ENCODE data around the gene CASKIN2. TPM values are rescaled to one million over a fixed set of nuclear protein-coding genes. Genes with fewer than 3 reads are reported as not detected.

Gene CASKIN2
- total RNA-seq, 1 experiment from 2014 or later: 19.2 TPM

- Mint-ChIP-seq H3K27me3 (ENCODE audit: insufficient read depth, unreplicated experiment) (no peaks in the 10 kb centered on the region), H3K36me3 (ENCODE audit: insufficient read depth, unreplicated experiment) (peaks cover 42% of the 10 kb centered on the region), H3K4me3 (ENCODE audit: unreplicated experiment) (peak overlapping the region; percentile 81), H3K27ac (ENCODE audit: low read depth, unreplicated experiment) (no peak overlapping the region), H3K9me3 (ENCODE audit: unreplicated experiment) (no peaks in the 10 kb centered on the region), H3K4me1 (ENCODE audit: insufficient read depth, unreplicated experiment) (peaks cover 19% of the 10 kb centered on the region)
- ChIA-PET CTCF (no interaction called here), POLR2A (interaction anchor here (0.6 to 1.4 kb wide), 2 partner anchors 52 to 57 kb away, joined by 3 to 7 read pairs; partner anchors contain the start of gene TMEM94)
- no peak for TF ChIP-seq CTCF (IDR thresholded peaks at IDR 0.05; ENCODE audit: unreplicated experiment)
- no TSS peak for BruUV-seq (replicated peaks)
- intact Hi-C loops (cut with micrococcal nuclease): no loop called here
- peak; percentile 12 for DNase-seq (ENCODE audit: unreplicated experiment)
Measured at GRCh38 chr17:75512926-75513640, 2.3 kb downstream of the CASKIN2 start.

GRCh38 chr17:75511610-75512575, 3.4 kb downstream of the CASKIN2 start:
- BruUV-seq (replicated peaks): no TSS peak
- peaks cover 10% of the 10 kb centered on the region for H3K4me1 Mint-ChIP-seq (ENCODE audit: insufficient read depth, unreplicated experiment)
- no peaks in the 10 kb centered on the region for H3K27me3 Mint-ChIP-seq (ENCODE audit: insufficient read depth, unreplicated experiment)
- H3K9me3 Mint-ChIP-seq (ENCODE audit: unreplicated experiment): no peaks in the 10 kb centered on the region
- POLR2A ChIA-PET: interaction anchor here (0.6 to 1.6 kb wide), 4 partner anchors 9 to 118 kb away, joined by 3 to 7 read pairs (median 4); partner anchors contain the start of gene TMEM94
- H3K4me3 Mint-ChIP-seq (ENCODE audit: unreplicated experiment): no peak overlapping the region
- peak; percentile 24 for DNase-seq (ENCODE audit: unreplicated experiment)
- H3K36me3 Mint-ChIP-seq (ENCODE audit: insufficient read depth, unreplicated experiment): peaks cover 33% of the 10 kb centered on the region
- no peak for TF ChIP-seq CTCF (IDR thresholded peaks at IDR 0.05; ENCODE audit: unreplicated experiment)
- intact Hi-C loops (cut with micrococcal nuclease): no loop called here
- CTCF ChIA-PET: interaction anchor here (0.8 kb wide), 1 partner anchor 189 kb away, joined by 5 read pairs; no protein-coding TSS in a partner anchor
- no peak overlapping the region for H3K27ac Mint-ChIP-seq (ENCODE audit: low read depth, unreplicated experiment)

- intact Hi-C loops (cut with micrococcal nuclease): no loop called here
Measured at GRCh38 chr17:75511270-75511609, 4.1 kb downstream of the CASKIN2 start.

More at GRCh38 chr17:75511270-75511609, 4.1 kb downstream of the CASKIN2 start:
- Mint-ChIP-seq H3K4me3 (ENCODE audit: unreplicated experiment) (no peak overlapping the region), H3K27me3 (ENCODE audit: insufficient read depth, unreplicated experiment) (no peaks in the 10 kb centered on the region), H3K27ac (ENCODE audit: low read depth, unreplicated experiment) (no peak overlapping the region), H3K9me3 (ENCODE audit: unreplicated experiment) (no peaks in the 10 kb centered on the region), H3K4me1 (ENCODE audit: insufficient read depth, unreplicated experiment) (peaks cover 10% of the 10 kb centered on the region), H3K36me3 (ENCODE audit: insufficient read depth, unreplicated experiment) (peaks cover 39% of the 10 kb centered on the region)
- no peak for DNase-seq (ENCODE audit: unreplicated experiment)
- no TSS peak for BruUV-seq (replicated peaks)
- TF ChIP-seq CTCF (IDR thresholded peaks at IDR 0.05; ENCODE audit: unreplicated experiment): no peak
- ChIA-PET CTCF (interaction anchor here (0.8 kb wide), 1 partner anchor 188 kb away, joined by 5 read pairs; no protein-coding TSS in a partner anchor), POLR2A (interaction anchor here (0.7 to 1.6 kb wide), 3 partner anchors 8 to 371 kb away, joined by 3 to 4 read pairs (median 3); no protein-coding TSS in a partner anchor)
